K562 (cell line): ENCODE results near the gene PUS3. TPM values are rescaled to one million over a fixed set of nuclear protein-coding genes. Genes with fewer than 3 reads are reported as not detected.

Source experiments
- ATF1 ChIP-seq, 2 experiments: fragments of 450-650 bp in 1 of 2; IDR thresholded peaks; 2 replicates each; pipeline ENCODE4 v1.6.1; 2016; ENCODE audit warnings: missing compliant biosample characterization in 1 of 2, missing genetic modification characterization in 1 of 2
- BCOR ChIP-seq: fragments of 450-650 bp; IDR thresholded peaks from 2 replicates; pipeline ENCODE4 v1.6.1; 2016
- DMBX1 ChIP-seq: fragments of 250-450 bp; sonication (Bioruptor Pico); IDR thresholded peaks from 2 replicates; pipeline ENCODE4 v1.8.0; 2022; ENCODE audit warnings: inconsistent platforms, mild to moderate bottlenecking, moderate library complexity, borderline replicate concordance
- HES1 ChIP-seq: fragments of 450-650 bp; IDR thresholded peaks from 2 replicates; pipeline ENCODE4 v1.6.1; 2016; ENCODE audit warnings: low read depth, mild to moderate bottlenecking, moderate library complexity
- HINFP ChIP-seq: fragments of 450-650 bp; conservative IDR thresholded peaks from 2 replicates; pipeline ENCODE4 v1.6.1; 2016; ENCODE audit warnings: missing genetic modification characterization, low read depth, mild to moderate bottlenecking, control low read depth, missing compliant biosample characterization
- HIVEP1 ChIP-seq: fragments of 250-450 bp; sonication (Bioruptor Pico); IDR thresholded peaks from 2 replicates; pipeline ENCODE4 v1.4.0; 2020; ENCODE audit warnings: mild to moderate bottlenecking
- ID3 ChIP-seq, 2 experiments: fragments of 250-450 bp in 1 of 2; fragments of 450-650 bp in 1 of 2; sonication (Bioruptor Pico) in 1 of 2; IDR thresholded peaks; 2 replicates each; pipeline versions ENCODE4 v1.6.1 to v1.8.0; 2016 to 2021; ENCODE audit warnings: mild to moderate bottlenecking in 2 of 2, moderate library complexity in 2 of 2, missing compliant biosample characterization in 1 of 2, missing genetic modification characterization in 1 of 2
- KLF1 ChIP-seq: fragments of 450-650 bp; IDR thresholded peaks from 2 replicates; pipeline ENCODE4 v1.6.1; 2016; ENCODE audit warnings: missing genetic modification characterization, missing compliant biosample characterization
- MAFG ChIP-seq: fragments of 450-650 bp; conservative IDR thresholded peaks from 2 replicates; pipeline ENCODE4 v1.6.1; 2016; ENCODE audit warnings: missing genetic modification characterization, missing compliant biosample characterization
- MAFK ChIP-seq: IDR thresholded peaks from 2 replicates; pipeline ENCODE4 v1.6.1; 2011; ENCODE audit warnings: low read length, improper control_type of control experiment
- RBFOX2 ChIP-seq: fragments of 200-400 bp; formaldehyde crosslinking; IDR thresholded peaks from 2 replicates; pipeline ENCODE4 v1.6.1; 2017; ENCODE audit warnings: low read depth, mild to moderate bottlenecking, low read length, moderate library complexity
- RBM25 ChIP-seq: fragments of 200-400 bp; formaldehyde crosslinking; IDR thresholded peaks from 2 replicates; pipeline ENCODE4 v1.6.1; 2018; ENCODE audit warnings: low read length, low read depth, moderate library complexity; ENCODE audit not compliant: severe bottlenecking
- STAT6 ChIP-seq: sonication (generic); formaldehyde crosslinking; IDR thresholded peaks from 2 replicates; pipeline ENCODE4 v1.8.1; 2023; ENCODE audit warnings: mild to moderate bottlenecking, missing genetic modification reagents
- U2AF1 ChIP-seq: fragments of 200-400 bp; formaldehyde crosslinking; optimal IDR thresholded peaks from 2 replicates; pipeline ENCODE3; 2017; ENCODE audit warnings: mild to moderate bottlenecking, low read depth, low read length, moderate library complexity
- XRCC4 ChIP-seq: IDR thresholded peaks from one replicate; pipeline ENCODE4 v1.6.1; 2011; ENCODE audit not compliant: insufficient read depth, insufficient read length; ENCODE audit errors: extremely low read depth
- ZBTB49 ChIP-seq: sonication (generic); formaldehyde crosslinking; IDR thresholded peaks from 2 replicates; pipeline ENCODE4 v1.8.0; 2022; ENCODE audit warnings: missing genetic modification reagents, mild to moderate bottlenecking, borderline replicate concordance
- ZNF232 ChIP-seq: sonication (generic); formaldehyde crosslinking; IDR thresholded peaks from 2 replicates; pipeline ENCODE4 v1.8.0; 2022; ENCODE audit warnings: mild to moderate bottlenecking, missing genetic modification reagents
- polyA plus RNA-seq, 8 experiments: library from polyadenylated mRNA; depleted of rRNA in 4 of 8; stranded (reverse) in 5 of 8; unstranded in 3 of 8; fragments of >200 nt; fragmentation: Nextera tagmentation in 2 of 8; fragmentation: Illumina TruSeq in 1 of 8; extraction: Ambion mirVana in 2 of 8; extraction: Trizol in 1 of 8; gene quantifications; 2 replicates each; pipeline versions ENCODE4 v1.2.1 to v1.2.3, GENCODE V29; 2011 to 2014; ENCODE audit warnings: inconsistent platforms in 1 of 8, missing spikeins in 1 of 8
- total RNA-seq, 7 experiments: library from RNA; depleted of rRNA in 6 of 7; stranded (reverse); fragments of >200 nt in 6 of 7; fragmentation: Illumina TruSeq in 2 of 7; extraction: Trizol in 2 of 7; gene quantifications; 2 replicates each; pipeline versions ENCODE4 v1.2.1 to v1.2.3, GENCODE V29; 2011 to 2021; ENCODE audit warnings: low replicate concordance in 1 of 7

Gene PUS3
- total and polyA plus RNA-seq, 9 of the 15 experiments (the other 6 are each of a cell fraction or from before 2014, with no cell fraction given) = 16.5 to 49.2 (median 35.9) TPM

GRCh38 chr11:125902927-125903710 is at the start of gene PUS3 (continued):
- TF ChIP-seq RBFOX2 = peak; percentile 71
- TF ChIP-seq ID3 (CRISPR knock-in tag; IDR thresholded peaks at IDR 0.05) = no peak
- no peak for TF ChIP-seq ID3 (tag; IDR thresholded peaks at IDR 0.05)
- no peak for TF ChIP-seq ZNF232 (CRISPR knock-in tag)
- no peak for TF ChIP-seq ZBTB49 (CRISPR knock-in tag)
- no peak for TF ChIP-seq HES1
- no peak for TF ChIP-seq ATF1 (CRISPR knock-in tag; IDR thresholded peaks at IDR 0.05)
- TF ChIP-seq ATF1 (tag; IDR thresholded peaks at IDR 0.05) = peak; percentile 91
- no peak for TF ChIP-seq RBM25
- TF ChIP-seq HIVEP1 (CRISPR knock-in tag) = no peak
- TF ChIP-seq KLF1 (tag) = no peak
- no peak for TF ChIP-seq XRCC4
- no peak for TF ChIP-seq STAT6 (CRISPR knock-in tag)
- TF ChIP-seq MAFG (tag) = no peak
- no peak for TF ChIP-seq DMBX1 (CRISPR knock-in tag)
- TF ChIP-seq HINFP (tag) = no peak
- no peak for TF ChIP-seq MAFK
- no peak for TF ChIP-seq BCOR
- TF ChIP-seq U2AF1 = no peak
